IMR-90 (cell line): ENCODE results near the gene EXOC6. TPM values are rescaled to one million over a fixed set of nuclear protein-coding genes. Genes with fewer than 3 reads are reported as not detected.

Experiments used
- ATAC-seq: fragments of 200-7000 bp; cut with Tn5 transposase; 2 replicates; pipeline ENCODE4 v1.9.1; 2020; ENCODE audit warnings: low read depth, mild to moderate bottlenecking, moderate library complexity
- BruUV-seq: library from RNA; stranded (reverse); fragments of 400-500 nt; replicated peaks from 2 replicates; lab custom pipeline; 2021; lab: Mats Ljungman, UMichigan
- CTCF ChIA-PET: fragments of 300-600 bp; formaldehyde crosslinking; extraction: SDS; loops from one replicate; lab custom pipeline; 2021; ENCODE audit warnings: antibody characterized with exemption; lab: Yijun Ruan, JAX
- POLR2A ChIA-PET: fragments of 300-600 bp; sonication (Branson Sonifier 250); formaldehyde crosslinking; loops from one replicate; lab custom pipeline; 2022; ENCODE audit warnings: antibody characterized with exemption; ENCODE audit not compliant: unreplicated experiment; lab: Charles Lee
- DNase-seq: peaks from one replicate; pipeline ENCODE4 v3.0.0; 2013
- H2AFZ ChIP-seq: replicated peaks from 2 replicates; pipeline ENCODE3; 2013; ENCODE audit warnings: low read length, mild to moderate bottlenecking; ENCODE audit not compliant: poor library complexity
- H2AK5ac ChIP-seq: 2 replicates; pipeline ENCODE4 v1.6.1; 2013; ENCODE audit warnings: low read depth, low read length, inconsistent platforms
- H2AK9ac ChIP-seq: replicated peaks from 2 replicates; pipeline ENCODE3; 2013; ENCODE audit warnings: mild to moderate bottlenecking, low read depth, low read length, moderate library complexity; ENCODE audit not compliant: poor library complexity
- H2BK120ac ChIP-seq: 2 replicates; pipeline ENCODE4 v1.6.1; 2013; ENCODE audit warnings: low read depth, low read length, inconsistent platforms
- H2BK15ac ChIP-seq: 3 replicates; pipeline ENCODE4 v1.6.1; 2013; ENCODE audit warnings: low read depth, low read length, inconsistent platforms
- H2BK20ac ChIP-seq: 2 replicates; pipeline ENCODE4 v1.6.1; 2013; ENCODE audit warnings: low read depth, mild to moderate bottlenecking, inconsistent platforms, low read length, moderate library complexity
- H2BK5ac ChIP-seq: 2 replicates; pipeline ENCODE4 v1.6.1; 2013; ENCODE audit warnings: mild to moderate bottlenecking, low read depth, low read length, inconsistent platforms; ENCODE audit not compliant: poor library complexity, severe bottlenecking
- H3K14ac ChIP-seq: replicated peaks from 2 replicates; pipeline ENCODE4 v1.6.1; 2013; ENCODE audit warnings: low read depth, low read length, inconsistent platforms
- H3K18ac ChIP-seq: 2 replicates; pipeline ENCODE4 v1.6.1; 2013; ENCODE audit warnings: low read depth, low read length, control low read depth
- H3K23ac ChIP-seq: 2 replicates; pipeline ENCODE4 v1.6.1; 2013; ENCODE audit warnings: low read depth, low read length, inconsistent platforms
- H3K27ac ChIP-seq: 2 replicates; pipeline ENCODE4 v1.5.1; 2013; ENCODE audit warnings: mild to moderate bottlenecking, control low read depth, low read length; ENCODE audit not compliant: insufficient read depth
- H3K27me3 ChIP-seq: 2 replicates; pipeline ENCODE4 v1.6.1; 2013; ENCODE audit warnings: low read length; ENCODE audit not compliant: control insufficient read depth, insufficient read depth
- H3K36me3 ChIP-seq: 2 replicates; pipeline ENCODE4 v1.6.1; 2013; ENCODE audit warnings: low read length, mixed read lengths; ENCODE audit not compliant: control insufficient read depth, insufficient read depth
- H3K4ac ChIP-seq: 2 replicates; pipeline ENCODE4 v1.6.1; 2013; ENCODE audit warnings: low read depth, low read length, inconsistent platforms
- H3K4me1 ChIP-seq: 2 replicates; pipeline ENCODE4 v1.6.1; 2013; ENCODE audit warnings: low read length, mixed read lengths; ENCODE audit not compliant: control insufficient read depth, insufficient read depth
- H3K4me2 ChIP-seq: 2 replicates; pipeline ENCODE4 v1.6.1; 2013; ENCODE audit warnings: low read depth, mild to moderate bottlenecking, control low read depth, low read length, moderate library complexity
- H3K4me3 ChIP-seq: 2 replicates; pipeline ENCODE4 v1.5.1; 2013; ENCODE audit warnings: low read depth, mild to moderate bottlenecking, control low read depth, low read length, moderate library complexity; ENCODE audit not compliant: insufficient read depth
- H3K56ac ChIP-seq: 2 replicates; pipeline ENCODE4 v1.6.1; 2013; ENCODE audit warnings: low read length, inconsistent platforms; ENCODE audit not compliant: insufficient read depth; ENCODE audit errors: extremely low read depth
- H3K79me1 ChIP-seq, 2 experiments: 2 replicates each; pipeline ENCODE4 v1.6.1; 2013; ENCODE audit warnings: low read length in 2 of 2, inconsistent platforms in 1 of 2, low read depth in 1 of 2
- H3K9ac ChIP-seq: 2 replicates; pipeline ENCODE4 v1.6.1; 2013; ENCODE audit warnings: low read depth, low read length, control low read depth
- H3K9me1 ChIP-seq: 2 replicates; pipeline ENCODE4 v1.6.1; 2013; ENCODE audit warnings: low read length, inconsistent platforms; ENCODE audit not compliant: insufficient read depth
- H3K9me3 ChIP-seq: 2 replicates; pipeline ENCODE4 v1.6.1; 2013; ENCODE audit warnings: low read length; ENCODE audit not compliant: control insufficient read depth, insufficient read depth
- H4K20me1 ChIP-seq: 2 replicates; pipeline ENCODE4 v1.6.1; 2013; ENCODE audit warnings: low read length, inconsistent platforms; ENCODE audit not compliant: insufficient read depth
- H4K5ac ChIP-seq: 2 replicates; pipeline ENCODE4 v1.6.1; 2013; ENCODE audit warnings: mild to moderate bottlenecking, low read depth, low read length, control low read depth
- H4K8ac ChIP-seq, 2 experiments: 2 replicates each; pipeline ENCODE4 v1.6.1; 2013; ENCODE audit warnings: low read depth in 2 of 2, low read length in 2 of 2, control low read depth in 1 of 2, inconsistent platforms in 1 of 2
- H4K91ac ChIP-seq: 2 replicates; pipeline ENCODE4 v1.6.1; 2013; ENCODE audit warnings: low read depth, low read length, inconsistent platforms; ENCODE audit not compliant: insufficient read depth
- BHLHE40 ChIP-seq: fragments of 150-350 bp; IDR thresholded peaks from 2 replicates; pipeline ENCODE4 v1.6.1; 2016; ENCODE audit warnings: mild to moderate bottlenecking, low read depth, low read length
- CEBPB ChIP-seq: IDR thresholded peaks from 2 replicates; pipeline ENCODE4 v1.6.1; 2012; ENCODE audit warnings: low read depth, low read length, improper control_type of control experiment
- CHD1 ChIP-seq: IDR thresholded peaks from 2 replicates; pipeline ENCODE4 v1.6.1; 2012; ENCODE audit warnings: low read depth, low read length, improper control_type of control experiment
- FOS ChIP-seq: fragments of 150-350 bp; IDR thresholded peaks from 2 replicates; pipeline ENCODE4 v1.6.1; 2016; ENCODE audit warnings: low read depth, low read length
- MAFK ChIP-seq: IDR thresholded peaks from 2 replicates; pipeline ENCODE4 v1.6.1; 2012; ENCODE audit warnings: low read depth, low read length, improper control_type of control experiment
- MAZ ChIP-seq: IDR thresholded peaks from 2 replicates; pipeline ENCODE4 v1.6.1; 2012; ENCODE audit warnings: low read depth, mild to moderate bottlenecking, low read length, improper control_type of control experiment, moderate library complexity, borderline replicate concordance
- MXI1 ChIP-seq: IDR thresholded peaks from 2 replicates; pipeline ENCODE4 v1.6.1; 2012; ENCODE audit warnings: low read depth, mild to moderate bottlenecking, low read length, moderate library complexity, borderline replicate concordance
- NFE2L2 ChIP-seq: fragments of 150-350 bp; IDR thresholded peaks from 2 replicates; pipeline ENCODE4 v1.6.1; 2016; ENCODE audit warnings: low read depth, mild to moderate bottlenecking, low read length
- RAD21 ChIP-seq: IDR thresholded peaks from 2 replicates; pipeline ENCODE4 v1.6.1; 2012; ENCODE audit warnings: low read length, improper control_type of control experiment
- RCOR1 ChIP-seq: IDR thresholded peaks from 2 replicates; pipeline ENCODE4 v1.6.1; 2012; ENCODE audit warnings: mild to moderate bottlenecking, low read length, improper control_type of control experiment; ENCODE audit not compliant: insufficient replicate concordance
- SMC3 ChIP-seq: fragments of 150-350 bp; IDR thresholded peaks from 2 replicates; pipeline ENCODE4 v1.6.1; 2016; ENCODE audit warnings: low read depth, mild to moderate bottlenecking, antibody characterized with exemption, low read length, moderate library complexity
- WGBS, 2 experiments: methylation state at CpG; one replicate each; pipeline versions ENCODE4 v1.1.5 to v1.1.7; 2013; ENCODE audit warnings: missing lambda C conversion rate in 2 of 2; ENCODE audit not compliant: insufficient read length in 1 of 2; ENCODE audit errors: extremely low coverage in 2 of 2; 5-methylcytosine and 5-hydroxymethylcytosine counted together
- dilution Hi-C: fragments of 300-500 bp; cut with HindIII; formaldehyde crosslinking; loops from one replicate; pipeline ENCODE4 v1.14.3; 2018; ENCODE audit warnings: low sequenced_read_pairs; ENCODE audit not compliant: unreplicated experiment
- in situ Hi-C: fragments of 300-500 bp; cut with MboI; formaldehyde crosslinking; loops from 3 replicates; pipeline ENCODE4 v1.14.3; 2019; ENCODE audit warnings: low sequenced_read_pairs, inconsistent platforms, mixed read lengths
- intact Hi-C: fragments of 100-400 bp; cut with micrococcal nuclease; formaldehyde crosslinking; loops from 2 replicates; pipeline ENCODE4 v1.10.0; 2022
- polyA plus RNA-seq, 3 experiments: library from polyadenylated mRNA; depleted of rRNA; stranded (reverse); fragments of >200 nt; gene quantifications; 2 replicates each; pipeline ENCODE4 v1.2.3, GENCODE V29; 2012; ENCODE audit warnings: low replicate concordance in 1 of 3
- total RNA-seq: library from RNA; depleted of rRNA; stranded (reverse); fragments of >200 nt; gene quantifications from 2 replicates; pipeline ENCODE4 v1.2.3, GENCODE V29; 2012
- TF ChIP-seq, protein P1 (sequence below): fragments of 150-350 bp; IDR thresholded peaks from 2 replicates; pipeline ENCODE4 v1.6.1; 2016; ENCODE audit warnings: low read depth, mild to moderate bottlenecking, low read length, moderate library complexity, borderline replicate concordance
- TF ChIP-seq, protein P2 (sequence below): conservative IDR thresholded peaks from 2 replicates; pipeline ENCODE4 v1.5.1; 2012; ENCODE audit warnings: mild to moderate bottlenecking, low read depth, low read length, improper control_type of control experiment

EXOC6 gene
- total and polyA plus RNA-seq, 2 of the 4 experiments (the other 2 are of a cell fraction) = 4.5 to 11.5 TPM

DNA sequence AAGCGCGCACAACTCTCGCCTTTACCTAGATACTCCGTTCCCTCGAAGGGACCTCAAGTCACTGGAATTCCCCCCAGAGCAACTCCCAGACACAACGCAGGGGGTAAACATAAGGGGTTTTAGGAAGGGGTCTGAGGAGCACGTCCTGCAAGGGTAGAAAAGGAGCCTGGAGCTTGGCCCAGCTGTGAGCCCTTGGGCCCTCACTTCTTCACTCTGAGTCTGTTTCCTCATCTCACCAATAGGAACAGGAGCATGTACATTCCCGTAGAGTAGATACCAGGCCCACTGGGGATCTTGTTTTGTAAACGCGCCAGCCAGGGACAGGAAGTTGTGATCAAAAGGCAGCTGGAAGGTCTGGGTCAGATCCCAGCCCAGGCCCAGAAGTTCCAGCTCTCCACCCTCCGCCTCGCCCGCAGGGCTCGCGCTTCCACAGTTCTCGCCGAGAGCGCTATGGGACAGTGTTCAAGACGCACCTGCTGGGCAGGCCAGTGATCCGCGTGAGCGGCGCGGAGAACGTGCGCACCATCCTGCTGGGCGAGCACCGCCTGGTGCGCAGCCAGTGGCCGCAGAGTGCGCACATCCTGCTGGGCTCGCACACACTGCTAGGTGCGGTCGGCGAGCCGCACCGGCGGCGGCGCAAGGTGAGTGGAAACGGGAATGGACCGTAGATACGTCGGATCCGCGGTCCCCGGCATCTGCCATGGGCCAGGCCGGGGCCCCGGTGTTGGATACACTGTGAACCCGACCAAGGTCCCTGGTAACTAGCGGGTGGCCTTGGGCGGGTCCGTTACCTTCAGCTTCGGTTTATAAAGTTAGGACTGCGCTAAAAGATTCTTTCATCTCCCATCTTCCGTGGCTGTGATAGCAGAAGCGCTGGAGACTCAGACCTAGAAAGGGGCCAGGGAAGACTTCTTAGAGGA is 213.5 kb downstream of the EXOC6 start:
- no peak overlapping the region for H3K4ac ChIP-seq
- H2AK5ac ChIP-seq = no peak overlapping the region
- H3K27ac ChIP-seq = no peak overlapping the region
- peak overlapping the region; percentile 36 for H3K4me3 ChIP-seq
- H2BK20ac ChIP-seq = no peak overlapping the region; the same call in 1 of the 2 replicates
- H3K56ac ChIP-seq = no peak overlapping the region
- H2BK15ac ChIP-seq = no peak overlapping the region
- ChIA-PET CTCF (interaction anchor here (0.6 to 1.1 kb wide), 2 partner anchors 8 to 27 kb away, joined by 3 to 6 read pairs; no protein-coding TSS in a partner anchor), POLR2A (no interaction called here)
- no peaks in the 10 kb centered on the region; the same call in 1 of the 2 replicates for H4K20me1 ChIP-seq
- 0 out of 2 replicates have a peak overlapping the region, but pooled peaks have one; percentile 73 for H3K23ac ChIP-seq
- in situ Hi-C loops (no loop called here), intact Hi-C loops (no loop called here), dilution Hi-C loops (no loop called here)
- H4K91ac ChIP-seq = no peak overlapping the region
- H3K27me3 ChIP-seq = peaks cover 66% of the 10 kb centered on the region
- H2BK120ac ChIP-seq = no peak overlapping the region
- ATAC-seq (no peak; the same call in 1 of the 2 replicates), DNase-seq (peak; percentile 33)
- peaks cover 6% of the 10 kb centered on the region; the same call in 1 of the 2 replicates for H3K4me1 ChIP-seq
- no peaks in the 10 kb centered on the region for H3K9me3 ChIP-seq
- peak overlapping the region in 1 of 2 experiments; percentile 52; a peak in 1 of 4 replicates for H4K8ac ChIP-seq
- H3K18ac ChIP-seq = no peak overlapping the region
- H3K79me1 ChIP-seq = no peaks in the 10 kb centered on the region
- no peak overlapping the region; the same call in 1 of the 2 replicates for H3K14ac ChIP-seq
- peak overlapping the region; percentile 89 for H2AFZ ChIP-seq
- 13% methylated on average over 14 of the region's 57 CpGs; no CpG with 5 or more reads in 1 of the 2 experiments for WGBS, 2 experiments
- no TSS peak for BruUV-seq
- no peak overlapping the region for H4K5ac ChIP-seq
- H3K9me1 ChIP-seq = no peaks in the 10 kb centered on the region
- peak overlapping the region; percentile 66 for H3K4me2 ChIP-seq
- H2BK5ac ChIP-seq = no peak overlapping the region
- no peaks in the 10 kb centered on the region; the same call in 1 of the 2 replicates for H3K36me3 ChIP-seq
- no peak overlapping the region for H2AK9ac ChIP-seq
- H3K9ac ChIP-seq = no peak overlapping the region
- no peak for TF ChIP-seq FOS
- no peak for TF ChIP-seq MXI1
- no peak for TF ChIP-seq RCOR1
- TF ChIP-seq MAFK = no peak
- no peak for TF ChIP-seq SMC3
- TF ChIP-seq RAD21 = no peak
- no peak for TF ChIP-seq BHLHE40
- TF ChIP-seq, protein P1, sequence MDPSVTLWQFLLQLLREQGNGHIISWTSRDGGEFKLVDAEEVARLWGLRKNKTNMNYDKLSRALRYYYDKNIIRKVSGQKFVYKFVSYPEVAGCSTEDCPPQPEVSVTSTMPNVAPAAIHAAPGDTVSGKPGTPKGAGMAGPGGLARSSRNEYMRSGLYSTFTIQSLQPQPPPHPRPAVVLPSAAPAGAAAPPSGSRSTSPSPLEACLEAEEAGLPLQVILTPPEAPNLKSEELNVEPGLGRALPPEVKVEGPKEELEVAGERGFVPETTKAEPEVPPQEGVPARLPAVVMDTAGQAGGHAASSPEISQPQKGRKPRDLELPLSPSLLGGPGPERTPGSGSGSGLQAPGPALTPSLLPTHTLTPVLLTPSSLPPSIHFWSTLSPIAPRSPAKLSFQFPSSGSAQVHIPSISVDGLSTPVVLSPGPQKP = no peak
- no peak for TF ChIP-seq MAZ
- TF ChIP-seq CEBPB = no peak
- TF ChIP-seq, protein P2, sequence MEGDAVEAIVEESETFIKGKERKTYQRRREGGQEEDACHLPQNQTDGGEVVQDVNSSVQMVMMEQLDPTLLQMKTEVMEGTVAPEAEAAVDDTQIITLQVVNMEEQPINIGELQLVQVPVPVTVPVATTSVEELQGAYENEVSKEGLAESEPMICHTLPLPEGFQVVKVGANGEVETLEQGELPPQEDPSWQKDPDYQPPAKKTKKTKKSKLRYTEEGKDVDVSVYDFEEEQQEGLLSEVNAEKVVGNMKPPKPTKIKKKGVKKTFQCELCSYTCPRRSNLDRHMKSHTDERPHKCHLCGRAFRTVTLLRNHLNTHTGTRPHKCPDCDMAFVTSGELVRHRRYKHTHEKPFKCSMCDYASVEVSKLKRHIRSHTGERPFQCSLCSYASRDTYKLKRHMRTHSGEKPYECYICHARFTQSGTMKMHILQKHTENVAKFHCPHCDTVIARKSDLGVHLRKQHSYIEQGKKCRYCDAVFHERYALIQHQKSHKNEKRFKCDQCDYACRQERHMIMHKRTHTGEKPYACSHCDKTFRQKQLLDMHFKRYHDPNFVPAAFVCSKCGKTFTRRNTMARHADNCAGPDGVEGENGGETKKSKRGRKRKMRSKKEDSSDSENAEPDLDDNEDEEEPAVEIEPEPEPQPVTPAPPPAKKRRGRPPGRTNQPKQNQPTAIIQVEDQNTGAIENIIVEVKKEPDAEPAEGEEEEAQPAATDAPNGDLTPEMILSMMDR = no peak
- TF ChIP-seq CHD1 = no peak
- no peak for TF ChIP-seq NFE2L2
